Loucy (cell line): Measurements from ENCODE around the gene IL1R1.

Experiments
- H2AFZ ChIP-seq: fragments of 200-600 bp; sonication (generic); 2 replicates; pipeline ENCODE4 v1.6.0; 2016; ENCODE audit warnings: antibody characterized with exemption, mild to moderate bottlenecking, low read length, moderate library complexity
- H3F3A ChIP-seq: fragments of 200-600 bp; 2 replicates; pipeline ENCODE4 v1.6.0; 2016; ENCODE audit warnings: antibody characterized with exemption, low read depth, mild to moderate bottlenecking
- H3K27me3 ChIP-seq: fragments of 200-600 bp; sonication (generic); 2 replicates; pipeline ENCODE4 v1.6.1; 2014; ENCODE audit warnings: low read length, mild to moderate bottlenecking; ENCODE audit not compliant: insufficient read depth, poor library complexity, severe bottlenecking
- H3K36me3 ChIP-seq: fragments of 200-600 bp; sonication (generic); 2 replicates; pipeline ENCODE4 v1.6.1; 2016; ENCODE audit warnings: low read length; ENCODE audit not compliant: insufficient read depth
- H3K4me1 ChIP-seq: fragments of 200-600 bp; sonication (generic); 2 replicates; pipeline ENCODE4 v1.5.1; 2014; ENCODE audit warnings: low read length, mild to moderate bottlenecking; ENCODE audit not compliant: insufficient read depth, poor library complexity, severe bottlenecking
- H3K4me2 ChIP-seq: fragments of 200-600 bp; sonication (generic); 2 replicates; pipeline ENCODE4 v1.6.0; 2014; ENCODE audit warnings: antibody characterized with exemption, low read length, low read depth, mild to moderate bottlenecking; ENCODE audit not compliant: poor library complexity, severe bottlenecking
- H3K4me3 ChIP-seq: fragments of 200-600 bp; sonication (generic); 2 replicates; pipeline ENCODE4 v1.5.1; 2014; ENCODE audit warnings: low read length, mild to moderate bottlenecking, mixed read lengths; ENCODE audit not compliant: poor library complexity, severe bottlenecking
- H3K79me2 ChIP-seq: fragments of 200-600 bp; sonication (generic); 2 replicates; pipeline ENCODE4 v1.6.1; 2014; ENCODE audit warnings: low read length; ENCODE audit not compliant: insufficient read depth
- H3K9ac ChIP-seq: fragments of 200-600 bp; sonication (generic); 2 replicates; pipeline ENCODE4 v1.6.0; 2014; ENCODE audit warnings: mild to moderate bottlenecking, low read depth, low read length, moderate library complexity; ENCODE audit not compliant: poor library complexity, severe bottlenecking
- H3K9me2 ChIP-seq: fragments of 200-600 bp; sonication (generic); replicated peaks from 2 replicates; pipeline ENCODE4 v1.6.1; 2016; ENCODE audit warnings: low read depth, low read length, mixed read lengths
- H3K9me3 ChIP-seq: fragments of 200-600 bp; sonication (generic); 2 replicates; pipeline ENCODE4 v1.6.1; 2014; ENCODE audit warnings: mild to moderate bottlenecking, antibody characterized with exemption, low read length, low read depth; ENCODE audit not compliant: insufficient read depth
- H4K20me1 ChIP-seq: fragments of 200-600 bp; sonication (generic); 2 replicates; pipeline ENCODE4 v1.6.0; 2014; ENCODE audit warnings: antibody characterized with exemption, low read length, mild to moderate bottlenecking; ENCODE audit not compliant: insufficient read depth, poor library complexity, severe bottlenecking
- CTCF ChIP-seq: fragments of 200-600 bp; sonication (generic); conservative IDR thresholded peaks from 2 replicates; pipeline ENCODE4 v1.5.1; 2014; ENCODE audit warnings: mild to moderate bottlenecking, antibody characterized with exemption, low read length
- EZH2phosphoT487 ChIP-seq: fragments of 200-600 bp; IDR thresholded peaks from 2 replicates; pipeline ENCODE4 v1.6.1; 2018; ENCODE audit warnings: antibody characterized with exemption, mild to moderate bottlenecking, moderate library complexity, borderline replicate concordance

The IL1R1 gene

GRCh38 chr2:102096103-102096502 is 46.4 kb upstream of the IL1R1 start:
- Histone ChIP-seq H3K9ac (no peak overlapping the region), H3K9me2 (no peaks in the 10 kb centered on the region), H3F3A (no peaks in the 10 kb centered on the region), H2AFZ (no peak overlapping the region), H3K4me1 (no peaks in the 10 kb centered on the region), H3K4me3 (no peak overlapping the region), H3K27me3 (no peaks in the 10 kb centered on the region), H3K36me3 (no peaks in the 10 kb centered on the region), H4K20me1 (no peaks in the 10 kb centered on the region), H3K79me2 (no peaks in the 10 kb centered on the region), H3K4me2 (no peak overlapping the region), H3K9me3 (no peaks in the 10 kb centered on the region)
- TF ChIP-seq EZH2phosphoT487 (no peak), CTCF (no peak)

- Histone ChIP-seq H3K27me3 (no peaks in the 10 kb centered on the region), H3F3A (no peaks in the 10 kb centered on the region), H3K9ac (no peak overlapping the region), H3K4me3 (no peak overlapping the region), H2AFZ (no peak overlapping the region), H3K9me3 (no peaks in the 10 kb centered on the region), H3K4me1 (no peaks in the 10 kb centered on the region), H3K79me2 (no peaks in the 10 kb centered on the region), H4K20me1 (no peaks in the 10 kb centered on the region), H3K4me2 (no peak overlapping the region), H3K9me2 (no peaks in the 10 kb centered on the region), H3K36me3 (no peaks in the 10 kb centered on the region)
- no peak for TF ChIP-seq CTCF
- TF ChIP-seq EZH2phosphoT487, result no peak
These were observed 43.8 kb upstream of the IL1R1 start for GRCh38 chr2:102098756-102099155.

GRCh38 chr2:102099536-102100298 is 42.8 kb upstream of the IL1R1 start:
- H3K4me2 ChIP-seq, result no peak overlapping the region
- H3F3A ChIP-seq, result no peaks in the 10 kb centered on the region
- no peaks in the 10 kb centered on the region for H3K9me3 ChIP-seq
- no peaks in the 10 kb centered on the region for H3K79me2 ChIP-seq
- H3K4me1 ChIP-seq, result no peaks in the 10 kb centered on the region
- H3K27me3 ChIP-seq, result no peaks in the 10 kb centered on the region
- no peaks in the 10 kb centered on the region for H3K9me2 ChIP-seq
- H4K20me1 ChIP-seq, result no peaks in the 10 kb centered on the region
- TF ChIP-seq CTCF, result no peak
- no peak for TF ChIP-seq EZH2phosphoT487
- H3K4me3 ChIP-seq, result no peak overlapping the region
- no peaks in the 10 kb centered on the region for H3K36me3 ChIP-seq
- no peak overlapping the region for H2AFZ ChIP-seq
- no peak overlapping the region for H3K9ac ChIP-seq
